GM12878 (cell line): ENCODE results near the gene DCUN1D4. TPM values are rescaled to one million over a fixed set of nuclear protein-coding genes. Genes with fewer than 3 reads are reported as not detected.
A peak's percentile ranks its signal among the peaks of the same experiment; 100 is the strongest.

ENCODE experiments used
- ATF3 ChIP-seq: IDR thresholded peaks from 2 replicates; pipeline ENCODE4 v1.6.1; 2011; ENCODE audit warnings: low read depth, mild to moderate bottlenecking, low read length, moderate library complexity, borderline replicate concordance; ENCODE audit errors: extremely low read depth
- CBX5 ChIP-seq: sonication (generic); IDR thresholded peaks from 2 replicates; pipeline ENCODE4 v1.6.1; 2016; ENCODE audit warnings: low read depth, moderate library complexity, mild to moderate bottlenecking, inconsistent platforms
- CEBPB ChIP-seq, 2 experiments: fragments of 150-350 bp in 1 of 2; IDR thresholded peaks; 2 replicates each; pipeline ENCODE4 v1.6.1; 2012 to 2014; ENCODE audit warnings: low read depth in 2 of 2, low read length in 2 of 2, borderline replicate concordance in 1 of 2, inconsistent platforms in 1 of 2
- CTCF ChIP-seq, 3 experiments: IDR thresholded peaks in 2 of 3; conservative IDR thresholded peaks in 1 of 3; 2 replicates each; pipeline ENCODE4 v1.5.1; 2011; ENCODE audit warnings: low read depth in 3 of 3, low read length in 3 of 3, mild to moderate bottlenecking in 3 of 3, control low read depth in 2 of 3, moderate library complexity in 2 of 3, inconsistent platforms in 1 of 3, mixed read lengths in 1 of 3; ENCODE audit not compliant: control insufficient read depth in 2 of 3, insufficient read depth in 1 of 3; ENCODE audit errors: extremely low read depth in 1 of 3
- E2F8 ChIP-seq: fragments of 450-650 bp; IDR thresholded peaks from 2 replicates; pipeline ENCODE4 v1.6.1; 2018; ENCODE audit warnings: mild to moderate bottlenecking, low read depth, moderate library complexity; ENCODE audit not compliant: partially characterized antibody
- KDM1A ChIP-seq: fragments of 200-600 bp; sonication (generic); IDR thresholded peaks from 2 replicates; pipeline ENCODE4 v1.6.1; 2016; ENCODE audit warnings: borderline replicate concordance
- KLF5 ChIP-seq: fragments of 450-650 bp; IDR thresholded peaks from 2 replicates; pipeline ENCODE4 v1.6.1; 2014; ENCODE audit warnings: mild to moderate bottlenecking; ENCODE audit not compliant: partially characterized antibody
- LARP7 ChIP-seq: fragments of 450-650 bp; IDR thresholded peaks from 2 replicates; pipeline ENCODE4 v1.6.1; 2017; ENCODE audit warnings: mild to moderate bottlenecking
- MAX ChIP-seq: IDR thresholded peaks from 2 replicates; pipeline ENCODE4 v1.6.1; 2012; ENCODE audit warnings: low read depth, low read length, improper control_type of control experiment
- MXI1 ChIP-seq: fragments of 150-350 bp; IDR thresholded peaks from 2 replicates; pipeline ENCODE4 v1.6.1; 2011; ENCODE audit warnings: low read depth, mild to moderate bottlenecking, inconsistent platforms, low read length, improper control_type of control experiment
- NFYB ChIP-seq: IDR thresholded peaks from 2 replicates; pipeline ENCODE4 v1.6.1; 2011; ENCODE audit warnings: low read depth, mild to moderate bottlenecking, low read length, improper control_type of control experiment, moderate library complexity; ENCODE audit not compliant: insufficient read depth
- RB1 ChIP-seq: fragments of 450-650 bp; formaldehyde crosslinking; IDR thresholded peaks from 2 replicates; pipeline ENCODE4 v1.6.1; 2017; ENCODE audit warnings: mild to moderate bottlenecking, borderline replicate concordance
- SIX5 ChIP-seq: IDR thresholded peaks from 2 replicates; pipeline ENCODE4 v1.6.1; 2011; ENCODE audit warnings: mild to moderate bottlenecking, low read depth, low read length, moderate library complexity; ENCODE audit not compliant: severe bottlenecking
- SPI1 ChIP-seq: IDR thresholded peaks from 2 replicates; pipeline ENCODE4 v1.6.1; 2011; ENCODE audit warnings: low read depth, mild to moderate bottlenecking, low read length, moderate library complexity, borderline replicate concordance; ENCODE audit not compliant: insufficient read depth
- TARDBP ChIP-seq: IDR thresholded peaks from 2 replicates; pipeline ENCODE4 v1.6.1; 2016; ENCODE audit warnings: borderline replicate concordance
- TCF3 ChIP-seq: IDR thresholded peaks from 2 replicates; pipeline ENCODE4 v1.6.1; 2012; ENCODE audit warnings: low read depth, mild to moderate bottlenecking, low read length, borderline replicate concordance; ENCODE audit not compliant: insufficient read depth
- ZNF207 ChIP-seq: fragments of 450-650 bp; IDR thresholded peaks from 2 replicates; pipeline ENCODE4 v1.6.1; 2014; ENCODE audit warnings: antibody characterized with exemption, mild to moderate bottlenecking, borderline replicate concordance
- ZNF592 ChIP-seq: fragments of 450-650 bp; IDR thresholded peaks from 2 replicates; pipeline ENCODE4 v1.6.1; 2017; ENCODE audit warnings: mild to moderate bottlenecking, moderate library complexity
- polyA plus RNA-seq, 11 experiments: library from polyadenylated mRNA; depleted of rRNA in 4 of 11; unstranded in 6 of 11; stranded (reverse) in 5 of 11; fragments of >200 nt; fragmentation: Nextera tagmentation in 4 of 11; fragmentation: Illumina TruSeq in 1 of 11; extraction: Ambion mirVana in 4 of 11; extraction: Trizol in 1 of 11; gene quantifications; 1 replicate in 1 of 11; 2 replicates in 10 of 11; pipeline versions ENCODE4 v1.2.1 to v1.2.3, GENCODE V29; 2011 to 2016; ENCODE audit warnings: inconsistent platforms in 2 of 11, missing spikeins in 2 of 11, low read depth in 1 of 11
- total RNA-seq, 4 experiments: library from RNA; depleted of rRNA in 3 of 4; stranded (reverse); fragments of >200 nt in 3 of 4; fragmentation: Illumina TruSeq in 1 of 4; extraction: Trizol in 1 of 4; gene quantifications; 2 replicates each; pipeline versions ENCODE4 v1.2.1 to v1.2.3, GENCODE V29; 2013 to 2021

The DCUN1D4 gene
- total and polyA plus RNA-seq, 10 of the 15 experiments (the other 5 are each of a cell fraction or from before 2014, with no cell fraction given) = 7.1 to 62.6 (median 16.8) TPM

- TF ChIP-seq ZNF592 (no peak), CEBPB (IDR thresholded peaks at IDR 0.05; ENCODE audit: borderline replicate concordance in 1 of 2, low read depth in 2 of 2, low read length in 2 of 2) (no peak), E2F8 (no peak), LARP7 (peak; percentile 12; the same call in 1 of the 2 replicates), CBX5 (0 out of 2 replicates have a peak, but pooled peaks have one; percentile 26), ZNF207 (0 out of 2 replicates have a peak, but pooled peaks have one; percentile 45), NFYB (peak; percentile 61; the same call in 1 of the 2 replicates), CTCF (IDR thresholded peaks at IDR 0.05 in 2 of 3, conservative IDR thresholded peaks at IDR 0.05 in 1 of 3; ENCODE audit: control insufficient read depth in 2 of 3, extremely low read depth in 1 of 3, insufficient read depth in 1 of 3, low read depth in 3 of 3, low read length in 3 of 3) (no peak), SIX5 (peak; percentile 73), KLF5 (peak; percentile 57), RB1 (no peak), KDM1A (no peak), ATF3 (peak; percentile 48; the same call in 1 of the 2 replicates), MAX (peak; percentile 92), SPI1 (0 out of 2 replicates have a peak, but pooled peaks have one; percentile 6), TARDBP (no peak), TCF3 (no peak), MXI1 (peak; percentile 94)
These were observed 1.5 kb downstream of the DCUN1D4 start (continued) for GRCh38 chr4:51844153-51845054.
